AG04450 (cell line): ENCODE measurements around the gene ISY1. TPM values are rescaled to one million over a fixed set of nuclear protein-coding genes. Genes with fewer than 3 reads are reported as not detected.

Experiments used
- CTCF ChIA-PET: fragments of 300-600, 350-600 bp; formaldehyde crosslinking; extraction: SDS; loops from one replicate; lab custom pipeline; 2022; ENCODE audit warnings: antibody characterized with exemption, inconsistent platforms; lab: Charles Lee
- POLR2A ChIA-PET: fragments of 350-600 bp; formaldehyde crosslinking; extraction: SDS; loops from one replicate; lab custom pipeline; 2021; ENCODE audit warnings: antibody characterized with exemption, inconsistent platforms; lab: Yijun Ruan, JAX
- DNase-seq: peaks from one replicate; pipeline ENCODE4 v3.0.0-alpha.2; 2011; ENCODE audit warnings: low read depth, low spot score
- H3K27ac ChIP-seq: one replicate; pipeline ENCODE4 v1.5.1; 2012; ENCODE audit warnings: low read depth, low read length, control low read depth
- H3K27me3 ChIP-seq: one replicate; pipeline ENCODE4 v1.6.0; 2012; ENCODE audit warnings: low read length; ENCODE audit not compliant: control insufficient read depth, insufficient read depth
- H3K4me3 ChIP-seq: 2 replicates; pipeline ENCODE4 v1.5.1; 2011; ENCODE audit warnings: mild to moderate bottlenecking, low read depth, low read length, control low read depth
- H3K9me3 ChIP-seq: 2 replicates; pipeline ENCODE4 v1.5.1; 2012; ENCODE audit warnings: low read length; ENCODE audit not compliant: control insufficient read depth, insufficient read depth
- polyA plus RNA-seq: library from polyadenylated mRNA; depleted of rRNA; stranded (reverse); fragments of >200 nt; gene quantifications from 2 replicates; pipeline ENCODE4 v1.2.3, GENCODE V29; 2011
- TF ChIP-seq, protein P1 (sequence below): IDR thresholded peaks from 2 replicates; pipeline ENCODE4 v1.5.1; 2011; ENCODE audit warnings: low read depth, low read length, control low read depth, inconsistent platforms

Gene ISY1
- polyA plus RNA-seq, 1 experiment, result 34.3 TPM

DNA sequence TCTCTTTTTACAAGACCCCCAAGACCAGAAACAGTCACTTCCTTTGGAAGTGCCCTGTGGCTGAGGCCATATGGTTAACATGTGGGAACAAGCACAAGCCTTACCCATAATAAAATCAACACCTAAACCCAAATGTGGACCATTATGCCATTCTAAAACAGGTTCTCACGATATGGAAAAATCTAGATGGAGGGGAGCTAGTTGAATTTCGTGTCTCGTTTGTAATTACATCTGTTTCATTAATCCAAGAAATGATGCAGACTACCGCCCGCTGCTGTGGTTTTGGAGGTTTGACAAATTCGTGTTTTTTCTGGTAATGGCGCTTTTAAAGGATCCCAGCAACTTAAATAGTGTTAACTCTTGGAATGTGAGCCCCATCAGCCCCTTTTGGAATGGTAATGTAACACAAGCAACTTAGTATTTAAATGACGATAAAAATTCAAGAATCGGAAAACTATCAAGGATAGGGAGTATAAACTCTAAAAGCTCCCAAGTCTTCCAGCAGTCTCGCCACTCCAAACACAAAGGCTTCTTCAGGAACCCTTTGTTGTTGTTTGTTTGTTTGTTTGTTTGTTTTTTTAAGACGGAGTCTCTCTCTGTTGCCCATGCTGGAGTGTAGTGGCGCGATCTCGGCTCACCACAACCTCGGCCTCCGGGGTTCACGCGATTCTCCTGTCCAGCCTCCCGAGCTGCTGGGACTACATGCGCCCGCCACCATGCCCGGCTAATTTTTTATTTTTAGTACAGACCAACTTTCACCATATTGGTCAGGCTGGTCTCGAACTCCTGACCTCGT, 21.7 kb upstream of the ISY1 start:
- ChIA-PET CTCF (interaction anchor here (2.8 to 4.9 kb wide), 2 partner anchors 21 to 63 kb away, joined by 19 to 24 read pairs; no protein-coding TSS in a partner anchor), POLR2A (interaction anchor here (0.6 to 1.6 kb wide), 9 partner anchors 13 to 67 kb away, joined by 3 to 12 read pairs (median 5); partner anchors contain the start of genes COPG1 and RAB43)
- H3K9me3 ChIP-seq, result no peaks in the 10 kb centered on the region; the same call in 1 of the 2 replicates
- no peak for DNase-seq
- peak overlapping the region; percentile 81 for H3K27ac ChIP-seq
- TF ChIP-seq, protein P1, sequence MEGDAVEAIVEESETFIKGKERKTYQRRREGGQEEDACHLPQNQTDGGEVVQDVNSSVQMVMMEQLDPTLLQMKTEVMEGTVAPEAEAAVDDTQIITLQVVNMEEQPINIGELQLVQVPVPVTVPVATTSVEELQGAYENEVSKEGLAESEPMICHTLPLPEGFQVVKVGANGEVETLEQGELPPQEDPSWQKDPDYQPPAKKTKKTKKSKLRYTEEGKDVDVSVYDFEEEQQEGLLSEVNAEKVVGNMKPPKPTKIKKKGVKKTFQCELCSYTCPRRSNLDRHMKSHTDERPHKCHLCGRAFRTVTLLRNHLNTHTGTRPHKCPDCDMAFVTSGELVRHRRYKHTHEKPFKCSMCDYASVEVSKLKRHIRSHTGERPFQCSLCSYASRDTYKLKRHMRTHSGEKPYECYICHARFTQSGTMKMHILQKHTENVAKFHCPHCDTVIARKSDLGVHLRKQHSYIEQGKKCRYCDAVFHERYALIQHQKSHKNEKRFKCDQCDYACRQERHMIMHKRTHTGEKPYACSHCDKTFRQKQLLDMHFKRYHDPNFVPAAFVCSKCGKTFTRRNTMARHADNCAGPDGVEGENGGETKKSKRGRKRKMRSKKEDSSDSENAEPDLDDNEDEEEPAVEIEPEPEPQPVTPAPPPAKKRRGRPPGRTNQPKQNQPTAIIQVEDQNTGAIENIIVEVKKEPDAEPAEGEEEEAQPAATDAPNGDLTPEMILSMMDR, result no peak
- H3K27me3 ChIP-seq, result no peaks in the 10 kb centered on the region
- peak overlapping the region; percentile 96 for H3K4me3 ChIP-seq

DNA sequence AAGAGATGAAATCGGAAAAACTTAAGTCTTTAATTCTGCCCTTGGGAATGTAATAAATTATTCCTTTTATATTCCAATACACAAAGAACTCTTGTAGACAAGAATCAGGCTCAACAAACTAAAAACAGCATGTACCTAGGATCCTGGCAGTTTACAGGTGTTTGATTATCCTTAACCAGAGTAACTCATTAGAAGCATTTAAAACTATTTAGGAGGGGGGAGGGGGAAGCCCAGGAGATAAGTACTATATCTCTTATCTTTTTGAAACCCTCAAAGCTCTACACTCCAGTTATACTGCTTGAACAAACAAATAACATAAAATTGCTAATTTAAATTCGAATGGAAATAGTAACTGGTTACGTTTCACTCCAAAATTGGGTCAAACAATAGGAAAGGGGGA, 21.0 kb upstream of the ISY1 start:
- CTCF ChIA-PET, result interaction anchor here (2.8 to 4.9 kb wide), 2 partner anchors 20 to 64 kb away, joined by 19 to 24 read pairs; no protein-coding TSS in a partner anchor
- peak overlapping the region; percentile 96 for H3K4me3 ChIP-seq
- H3K27me3 ChIP-seq, result no peaks in the 10 kb centered on the region
- TF ChIP-seq, protein P1, result no peak
- no peak overlapping the region for H3K27ac ChIP-seq
- POLR2A ChIA-PET, result interaction anchor here (1.1 kb wide), 1 partner anchor 43 kb away, joined by 3 read pairs; no protein-coding TSS in a partner anchor
- H3K9me3 ChIP-seq, result no peaks in the 10 kb centered on the region; the same call in 1 of the 2 replicates
- DNase-seq, result no peak

DNA sequence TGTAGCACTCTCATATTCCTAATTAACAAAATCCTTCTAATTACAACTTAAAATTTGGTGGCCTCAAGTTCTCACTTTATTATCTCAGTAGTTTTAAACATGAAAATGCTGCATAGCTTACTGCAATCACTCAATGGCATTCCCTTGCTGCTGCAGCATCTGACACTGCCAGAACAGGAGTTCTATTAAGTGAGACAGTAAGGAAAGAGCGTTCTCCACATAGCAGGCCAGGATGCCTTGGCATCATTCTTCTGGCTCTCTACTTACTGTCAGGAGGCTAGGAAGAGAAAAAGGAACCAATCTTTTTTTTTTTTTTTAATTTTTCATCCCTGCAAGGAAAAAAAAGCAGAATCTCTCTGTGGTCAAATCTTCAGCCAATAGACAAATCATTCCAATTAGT, 19.6 kb upstream of the ISY1 start:
- H3K27ac ChIP-seq, result no peak overlapping the region
- ChIA-PET POLR2A (interaction anchor here (0.6 kb wide), 1 partner anchor 59 kb away, joined by 3 read pairs; the partner anchor contains the start of gene RAB43), CTCF (interaction anchor here (0.7 to 4.9 kb wide), 3 partner anchors 18 to 65 kb away, joined by 3 to 22 read pairs (median 19); no protein-coding TSS in a partner anchor)
- H3K9me3 ChIP-seq, result no peaks in the 10 kb centered on the region; the same call in 1 of the 2 replicates
- H3K4me3 ChIP-seq, result peak overlapping the region; percentile 11; the same call in 1 of the 2 replicates
- TF ChIP-seq, protein P1, result no peak
- no peaks in the 10 kb centered on the region for H3K27me3 ChIP-seq
- DNase-seq, result no peak

DNA sequence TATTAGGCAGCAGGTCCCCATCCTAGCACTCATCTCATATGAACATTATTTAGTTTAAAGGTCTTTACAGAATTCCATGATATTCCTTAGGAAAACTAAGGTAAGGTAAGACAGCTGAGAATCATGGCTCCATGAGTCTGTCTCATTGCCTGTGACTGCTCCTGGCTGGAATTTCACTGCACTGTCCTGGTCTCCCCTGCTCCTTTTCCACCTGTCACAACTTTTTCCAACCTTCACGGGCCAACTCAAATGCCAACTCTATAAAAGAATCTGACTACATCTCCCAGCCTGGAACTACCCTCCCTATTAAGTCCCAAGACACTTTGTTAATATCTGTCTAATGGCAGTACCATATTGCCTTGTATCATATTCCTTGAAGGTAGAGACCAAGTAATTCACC, 15.2 kb upstream of the ISY1 start:
- POLR2A ChIA-PET, result no interaction called here
- CTCF ChIA-PET, result interaction anchor here (1.0 kb wide), 1 partner anchor 69 kb away, joined by 4 read pairs; no protein-coding TSS in a partner anchor
- H3K4me3 ChIP-seq, result no peak overlapping the region
- no peaks in the 10 kb centered on the region for H3K27me3 ChIP-seq
- no peak overlapping the region for H3K27ac ChIP-seq
- TF ChIP-seq, protein P1, result no peak
- no peak for DNase-seq
- no peaks in the 10 kb centered on the region; the same call in 1 of the 2 replicates for H3K9me3 ChIP-seq
